Measurements from ENCODE around the gene VIPR1. TPM values are rescaled to one million over a fixed set of nuclear protein-coding genes. Genes with fewer than 3 reads are reported as not detected.

VIPR1 gene
- total RNA-seq, 4 donors from 2014 or later = 1.7 to 8.7 (median 3.2) TPM

DNA sequence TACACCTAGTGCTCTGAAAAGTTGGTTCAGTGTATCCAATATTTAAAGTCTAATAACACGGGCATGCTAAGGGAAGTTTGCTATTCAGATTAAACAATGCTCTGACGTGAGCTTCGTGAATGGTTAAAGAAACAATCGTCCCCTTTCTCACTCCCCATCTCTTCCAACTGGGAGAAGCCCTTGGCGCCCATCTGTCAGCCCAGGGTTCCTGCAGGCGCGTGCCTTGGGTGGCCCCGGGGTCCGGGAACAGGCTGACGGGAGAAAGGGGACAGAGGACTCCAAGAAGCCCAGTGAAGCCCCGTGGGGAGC, 78.9 kb downstream of the VIPR1 start:
- no peaks in the 10 kb centered on the region for H3K9me3 ChIP-seq
- TF ChIP-seq, protein P1, sequence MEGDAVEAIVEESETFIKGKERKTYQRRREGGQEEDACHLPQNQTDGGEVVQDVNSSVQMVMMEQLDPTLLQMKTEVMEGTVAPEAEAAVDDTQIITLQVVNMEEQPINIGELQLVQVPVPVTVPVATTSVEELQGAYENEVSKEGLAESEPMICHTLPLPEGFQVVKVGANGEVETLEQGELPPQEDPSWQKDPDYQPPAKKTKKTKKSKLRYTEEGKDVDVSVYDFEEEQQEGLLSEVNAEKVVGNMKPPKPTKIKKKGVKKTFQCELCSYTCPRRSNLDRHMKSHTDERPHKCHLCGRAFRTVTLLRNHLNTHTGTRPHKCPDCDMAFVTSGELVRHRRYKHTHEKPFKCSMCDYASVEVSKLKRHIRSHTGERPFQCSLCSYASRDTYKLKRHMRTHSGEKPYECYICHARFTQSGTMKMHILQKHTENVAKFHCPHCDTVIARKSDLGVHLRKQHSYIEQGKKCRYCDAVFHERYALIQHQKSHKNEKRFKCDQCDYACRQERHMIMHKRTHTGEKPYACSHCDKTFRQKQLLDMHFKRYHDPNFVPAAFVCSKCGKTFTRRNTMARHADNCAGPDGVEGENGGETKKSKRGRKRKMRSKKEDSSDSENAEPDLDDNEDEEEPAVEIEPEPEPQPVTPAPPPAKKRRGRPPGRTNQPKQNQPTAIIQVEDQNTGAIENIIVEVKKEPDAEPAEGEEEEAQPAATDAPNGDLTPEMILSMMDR (IDR thresholded peaks at IDR 0.05 in 4 of 5, conservative IDR thresholded peaks at IDR 0.05 in 1 of 5) = no peak
- no peak for TF ChIP-seq POLR2A (IDR thresholded peaks at IDR 0.05)
- H3K4me3 ChIP-seq = peak overlapping the region; percentile 71 to 82 (median 75)
- peaks cover 11 to 19% of the 10 kb centered on the region in 2 donors for H3K4me1 ChIP-seq
- no peaks in the 10 kb centered on the region for H3K36me3 ChIP-seq
- in situ Hi-C loops (cut with MboI; ENCODE audit: low sequenced_read_pairs in 4 of 4) = loop anchor here (5.0 to 25.0 kb wide), 3 partner anchors 156 to 166 kb away; no protein-coding TSS in a partner anchor
- peak in 1 of 2 donors; percentile 23 for ATAC-seq
- intact Hi-C loops (cut with DNase I; ENCODE audit: low total_unique reads) = loop anchor here (10.0 kb wide), 2 partner anchors 303 to 1113 kb away; partner anchors contain the start of gene ABHD5
- no peaks in the 10 kb centered on the region for H3K27me3 ChIP-seq
- DNase-seq = no peak
- H3K27ac ChIP-seq = peak overlapping the region; percentile 87 to 94 (median 92)

DNA sequence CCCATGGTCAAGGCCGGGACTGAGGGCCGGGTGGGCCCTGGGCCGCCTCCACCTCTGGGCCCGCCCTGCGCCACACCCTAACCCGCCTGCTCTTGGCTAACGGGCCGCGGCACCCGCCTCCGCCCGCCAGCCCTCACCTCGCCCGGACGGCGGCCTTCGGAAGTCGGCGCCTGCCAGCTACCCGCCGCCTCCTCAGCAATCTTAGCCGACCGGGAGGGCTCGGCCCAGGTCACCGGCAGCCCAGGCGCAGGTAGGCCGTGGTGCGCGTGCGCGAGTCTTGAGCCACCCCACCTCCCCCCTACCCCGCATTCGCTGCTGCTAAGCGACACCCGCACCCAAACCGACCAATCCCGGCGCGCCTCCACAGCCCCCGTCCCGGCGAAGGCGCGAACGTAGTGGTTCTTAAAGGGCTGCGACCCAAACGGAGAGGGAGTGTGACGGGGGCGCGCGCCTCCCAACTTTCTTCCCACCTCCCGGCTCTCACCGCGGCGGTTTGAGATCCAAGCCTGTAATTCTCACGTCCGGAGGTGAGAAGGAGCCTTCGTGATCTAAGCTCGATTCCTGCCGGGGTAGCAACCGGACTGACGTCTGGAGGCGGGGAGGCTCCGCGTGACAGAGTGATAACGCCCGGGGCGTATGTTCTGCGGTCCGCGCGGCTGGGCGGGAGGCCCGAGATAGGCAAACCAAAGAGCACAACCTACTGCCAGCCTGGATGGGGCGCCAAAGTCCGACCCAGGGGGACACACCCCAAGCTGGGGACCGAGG, 79.4 kb downstream of the VIPR1 start, which contains the start of gene SEC22C:
Gene SEC22C, minus strand, starts transcription at position 259 of the 765 bp plus-strand sequence. CDS start 12,921 bp downstream, outside the sequence.
- peak within 1 kb of the TSS; percentile 71 to 82 (median 75) for H3K4me3 ChIP-seq
- no peaks in the 10 kb centered on the region for H3K27me3 ChIP-seq
- DNase-seq (peak; percentile 96 to 97), ATAC-seq (peak; percentile 96 to 98)
- intact Hi-C loops (cut with DNase I; ENCODE audit: low total_unique reads) (loop anchor here (1.0 to 10.0 kb wide), 4 partner anchors 73 to 1113 kb away; partner anchors contain the start of gene ABHD5), in situ Hi-C loops (cut with MboI; ENCODE audit: low sequenced_read_pairs in 4 of 4) (loop anchor here (5.0 to 25.0 kb wide), 3 partner anchors 155 to 165 kb away; no protein-coding TSS in a partner anchor)
- peak; percentile 91 to 98 for TF ChIP-seq POLR2A (IDR thresholded peaks at IDR 0.05)
- TF ChIP-seq, protein P1 (IDR thresholded peaks at IDR 0.05 in 4 of 5, conservative IDR thresholded peaks at IDR 0.05 in 1 of 5) = peak in 3 of 5 experiments; percentile 15 to 43 (median 38)
- no peaks in the 10 kb centered on the region for H3K9me3 ChIP-seq
- peaks cover 11 to 19% of the 10 kb centered on the region in 2 donors for H3K4me1 ChIP-seq
- H3K27ac ChIP-seq = peak within 1 kb of the TSS; percentile 87 to 94 (median 92)
- H3K36me3 ChIP-seq = no peaks in the 10 kb centered on the region

DNA sequence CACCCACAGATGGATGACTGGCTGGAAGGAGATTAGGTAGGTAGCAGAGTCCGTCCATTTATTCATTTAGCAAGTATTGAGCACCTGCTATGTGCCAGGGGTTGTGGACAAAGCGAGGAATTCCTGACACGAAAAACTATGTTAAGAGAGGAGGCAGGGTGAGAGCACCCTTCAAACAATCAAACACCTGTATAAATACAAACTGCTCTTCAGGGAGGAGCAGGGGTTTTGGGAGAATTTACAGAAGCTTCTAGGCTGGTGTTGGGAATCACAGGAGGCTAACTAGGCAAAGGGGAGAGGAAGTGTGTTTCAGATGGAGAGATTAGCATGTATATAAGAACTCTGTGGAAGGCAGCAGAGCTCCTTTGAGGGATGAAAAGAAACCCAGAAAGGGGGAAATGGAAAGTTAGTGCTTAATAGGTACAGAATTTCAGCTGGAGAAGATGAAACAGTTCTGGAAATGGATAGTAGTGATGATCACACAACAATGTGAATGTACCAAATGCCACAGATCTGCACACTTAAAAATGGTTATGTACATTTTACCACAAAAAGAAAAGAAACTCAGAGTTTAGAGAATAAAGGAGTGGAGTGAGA, 80.1 kb downstream of the VIPR1 start:
- no peak for DNase-seq
- Histone ChIP-seq H3K4me1 (peaks cover 11 to 19% of the 10 kb centered on the region in 2 donors), H3K9me3 (no peaks in the 10 kb centered on the region), H3K27me3 (no peaks in the 10 kb centered on the region), H3K4me3 (peak overlapping the region; percentile 71 to 82 (median 75)), H3K36me3 (no peaks in the 10 kb centered on the region), H3K27ac (peak overlapping the region; percentile 87 to 94 (median 92))
- TF ChIP-seq, protein P1 (IDR thresholded peaks at IDR 0.05 in 4 of 5, conservative IDR thresholded peaks at IDR 0.05 in 1 of 5) = no peak
- no peak for TF ChIP-seq POLR2A (IDR thresholded peaks at IDR 0.05)
- no peak for ATAC-seq
- in situ Hi-C loops (cut with MboI; ENCODE audit: low sequenced_read_pairs in 4 of 4) (loop anchor here (5.0 to 25.0 kb wide), 3 partner anchors 155 to 165 kb away; no protein-coding TSS in a partner anchor), intact Hi-C loops (cut with DNase I; ENCODE audit: low total_unique reads) (loop anchor here (1.0 to 10.0 kb wide), 4 partner anchors 72 to 1112 kb away; partner anchors contain the start of gene ABHD5)

Other genes with a start within 250 kb of the VIPR1 start
- gene CCK, start 236.5 kb upstream of the VIPR1 start, total RNA-seq = 1 to 10 TPM in 1 of 4 donors, not detected in 3; 1.1 TPM
- not detected for gene LYZL4, start 92.0 kb upstream of the VIPR1 start, total RNA-seq
- 10 to 100 TPM; 35.5 to 54.6 (median 40.6) TPM for gene SEC22C, start 79.3 kb downstream of the VIPR1 start, total RNA-seq
- 10 to 100 TPM; 12.0 to 30.0 (median 15.5) TPM for gene SS18L2, start 88.2 kb downstream of the VIPR1 start, total RNA-seq
- 10 to 100 TPM; 10.0 to 56.6 (median 13.6) TPM for gene NKTR, start 98.0 kb downstream of the VIPR1 start, total RNA-seq
- gene ZBTB47, start 151.1 kb downstream of the VIPR1 start, total RNA-seq = 100 to 1,000 TPM; 141 to 256 (median 167) TPM
- gene KLHL40, start 182.9 kb downstream of the VIPR1 start, total RNA-seq = 100 to 1,000 TPM; 197 to 682 (median 397) TPM
- gene HHATL, start 200.2 kb downstream of the VIPR1 start, total RNA-seq = 100 to 1,000 TPM in 2 of 4 donors, 10 to 100 TPM in 2; 78.0 to 309 (median 164) TPM